ENCODE measurements around the gene STK4.

The STK4 gene

DNA sequence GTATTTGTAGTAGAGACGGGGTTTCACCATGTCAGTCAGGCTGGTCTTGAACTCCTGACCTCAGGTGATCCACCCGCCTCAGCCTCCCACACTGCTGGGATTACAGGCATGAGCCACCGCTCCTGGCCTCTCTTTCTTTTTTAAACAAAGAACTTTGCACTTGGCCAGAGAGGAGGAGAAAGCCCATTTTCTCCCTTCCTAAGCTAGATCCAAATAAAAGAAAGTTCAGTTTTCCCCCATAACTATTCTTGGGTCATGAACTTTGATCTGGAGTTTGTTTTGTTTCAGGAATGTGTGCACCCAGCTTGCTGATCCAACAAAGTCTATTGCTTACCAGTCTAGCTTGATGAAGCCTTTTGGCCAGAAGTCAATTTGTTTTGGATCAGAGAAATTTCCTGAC lies 111.2 kb downstream of the STK4 start:
- TF ChIP-seq TAF1 (IDR thresholded peaks at IDR 0.05; ENCODE audit: borderline replicate concordance, insufficient read depth, low read length) (no peak), FOXP2 (optimal IDR thresholded peaks at IDR 0.05; ENCODE audit: borderline replicate concordance, extremely low read depth, extremely low read length, insufficient read depth) (no peak), SIN3A (IDR thresholded peaks at IDR 0.05; ENCODE audit: borderline replicate concordance, insufficient read depth, low read length) (no peak), POLR2AphosphoS5 (IDR thresholded peaks at IDR 0.05; ENCODE audit: low read depth, low read length) (no peak)
- TF ChIP-seq, protein P1, sequence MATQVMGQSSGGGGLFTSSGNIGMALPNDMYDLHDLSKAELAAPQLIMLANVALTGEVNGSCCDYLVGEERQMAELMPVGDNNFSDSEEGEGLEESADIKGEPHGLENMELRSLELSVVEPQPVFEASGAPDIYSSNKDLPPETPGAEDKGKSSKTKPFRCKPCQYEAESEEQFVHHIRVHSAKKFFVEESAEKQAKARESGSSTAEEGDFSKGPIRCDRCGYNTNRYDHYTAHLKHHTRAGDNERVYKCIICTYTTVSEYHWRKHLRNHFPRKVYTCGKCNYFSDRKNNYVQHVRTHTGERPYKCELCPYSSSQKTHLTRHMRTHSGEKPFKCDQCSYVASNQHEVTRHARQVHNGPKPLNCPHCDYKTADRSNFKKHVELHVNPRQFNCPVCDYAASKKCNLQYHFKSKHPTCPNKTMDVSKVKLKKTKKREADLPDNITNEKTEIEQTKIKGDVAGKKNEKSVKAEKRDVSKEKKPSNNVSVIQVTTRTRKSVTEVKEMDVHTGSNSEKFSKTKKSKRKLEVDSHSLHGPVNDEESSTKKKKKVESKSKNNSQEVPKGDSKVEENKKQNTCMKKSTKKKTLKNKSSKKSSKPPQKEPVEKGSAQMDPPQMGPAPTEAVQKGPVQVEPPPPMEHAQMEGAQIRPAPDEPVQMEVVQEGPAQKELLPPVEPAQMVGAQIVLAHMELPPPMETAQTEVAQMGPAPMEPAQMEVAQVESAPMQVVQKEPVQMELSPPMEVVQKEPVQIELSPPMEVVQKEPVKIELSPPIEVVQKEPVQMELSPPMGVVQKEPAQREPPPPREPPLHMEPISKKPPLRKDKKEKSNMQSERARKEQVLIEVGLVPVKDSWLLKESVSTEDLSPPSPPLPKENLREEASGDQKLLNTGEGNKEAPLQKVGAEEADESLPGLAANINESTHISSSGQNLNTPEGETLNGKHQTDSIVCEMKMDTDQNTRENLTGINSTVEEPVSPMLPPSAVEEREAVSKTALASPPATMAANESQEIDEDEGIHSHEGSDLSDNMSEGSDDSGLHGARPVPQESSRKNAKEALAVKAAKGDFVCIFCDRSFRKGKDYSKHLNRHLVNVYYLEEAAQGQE (IDR thresholded peaks at IDR 0.05; ENCODE audit: insufficient read depth in 1 of 2, low read depth in 2 of 2, low read length in 2 of 2) = no peak

DNA sequence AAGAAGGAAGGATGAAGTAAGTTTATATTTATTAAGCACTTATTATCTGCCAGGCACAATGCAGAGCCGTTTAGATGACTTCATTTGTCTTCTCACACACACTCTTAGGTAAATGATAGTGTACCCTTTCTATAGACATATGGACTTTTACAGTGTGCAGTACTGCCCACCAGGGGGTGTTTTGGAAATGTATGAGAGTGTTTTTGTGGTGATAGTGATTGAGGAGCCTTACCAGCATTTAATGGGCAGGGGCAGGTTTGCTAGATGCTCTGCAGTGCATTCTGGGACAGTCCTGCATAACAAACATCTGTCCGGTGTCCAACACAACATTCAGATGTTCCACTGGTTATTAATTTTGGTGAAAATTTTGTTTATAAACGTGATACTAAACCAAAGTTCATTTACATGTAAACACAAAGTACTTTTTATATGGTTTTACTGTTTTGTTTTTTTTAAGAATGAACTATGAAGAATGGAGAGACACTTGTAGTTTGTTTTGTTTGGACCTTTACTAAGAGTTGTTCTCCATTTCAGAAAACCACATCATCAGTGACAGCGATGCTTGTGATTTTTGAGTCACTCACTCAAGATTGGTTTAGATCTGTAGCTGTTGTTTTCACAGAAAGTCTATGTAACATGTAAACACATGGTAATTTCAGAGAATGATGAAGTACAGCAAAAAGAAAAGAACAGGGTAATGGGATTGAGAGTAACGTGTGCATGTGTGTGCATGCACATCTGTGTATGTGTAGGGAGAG lies 114.7 kb downstream of the STK4 start:
- TF ChIP-seq TAF1 (IDR thresholded peaks at IDR 0.05; ENCODE audit: borderline replicate concordance, insufficient read depth, low read length) (no peak), POLR2AphosphoS5 (IDR thresholded peaks at IDR 0.05; ENCODE audit: low read depth, low read length) (no peak), SIN3A (IDR thresholded peaks at IDR 0.05; ENCODE audit: borderline replicate concordance, insufficient read depth, low read length) (no peak), FOXP2 (optimal IDR thresholded peaks at IDR 0.05; ENCODE audit: borderline replicate concordance, extremely low read depth, extremely low read length, insufficient read depth) (no peak)
- TF ChIP-seq, protein P1 (IDR thresholded peaks at IDR 0.05; ENCODE audit: insufficient read depth in 1 of 2, low read depth in 2 of 2, low read length in 2 of 2) = no peak

DNA sequence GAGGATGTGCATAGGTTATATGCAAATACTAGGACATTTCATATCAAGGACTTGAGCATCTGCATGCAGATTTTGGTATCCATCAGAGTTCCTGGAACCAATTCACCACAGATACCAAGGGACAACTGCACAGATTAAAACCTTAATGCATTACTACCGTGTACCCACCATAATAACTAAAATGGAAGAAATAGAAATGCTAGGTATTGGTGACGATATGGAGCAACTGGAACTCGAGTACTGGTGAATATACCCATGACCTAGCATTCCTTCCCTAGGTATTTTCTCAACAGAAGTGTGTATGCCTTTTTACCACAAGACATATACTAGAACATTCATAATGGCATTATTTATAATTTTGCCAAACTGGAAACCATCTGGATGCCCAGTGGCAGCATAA lies 116.2 kb downstream of the STK4 start:
- no peak for TF ChIP-seq SIN3A (IDR thresholded peaks at IDR 0.05; ENCODE audit: borderline replicate concordance, insufficient read depth, low read length)
- TF ChIP-seq, protein P1 (IDR thresholded peaks at IDR 0.05; ENCODE audit: insufficient read depth in 1 of 2, low read depth in 2 of 2, low read length in 2 of 2) = no peak

DNA sequence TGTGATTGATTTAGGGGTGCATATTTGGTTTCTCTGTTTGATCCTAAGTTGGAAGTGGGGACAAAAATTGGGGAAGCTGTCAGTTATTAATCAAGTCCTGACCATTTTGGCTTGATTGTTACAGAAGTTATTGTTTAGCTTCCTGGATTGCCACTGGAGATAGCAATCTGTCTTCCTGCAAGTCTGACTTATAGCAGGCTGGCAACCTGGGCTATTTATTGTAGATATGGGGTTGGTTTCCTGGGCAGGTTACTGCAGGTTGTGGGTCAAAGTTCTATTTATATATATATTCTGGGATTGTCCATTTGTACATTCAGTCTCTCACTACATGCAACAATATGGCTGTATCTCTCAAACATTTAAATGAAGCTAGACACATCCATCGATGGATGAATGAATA lies 116.8 kb downstream of the STK4 start:
- no peak for TF ChIP-seq SIN3A (IDR thresholded peaks at IDR 0.05; ENCODE audit: borderline replicate concordance, insufficient read depth, low read length)
- TF ChIP-seq FOXP2 (optimal IDR thresholded peaks at IDR 0.05; ENCODE audit: borderline replicate concordance, extremely low read depth, extremely low read length, insufficient read depth) = no peak
- TF ChIP-seq TAF1 (IDR thresholded peaks at IDR 0.05; ENCODE audit: borderline replicate concordance, insufficient read depth, low read length) = no peak
- TF ChIP-seq, protein P1 (IDR thresholded peaks at IDR 0.05; ENCODE audit: insufficient read depth in 1 of 2, low read depth in 2 of 2, low read length in 2 of 2) = no peak
- no peak for TF ChIP-seq POLR2AphosphoS5 (IDR thresholded peaks at IDR 0.05; ENCODE audit: low read depth, low read length)

DNA sequence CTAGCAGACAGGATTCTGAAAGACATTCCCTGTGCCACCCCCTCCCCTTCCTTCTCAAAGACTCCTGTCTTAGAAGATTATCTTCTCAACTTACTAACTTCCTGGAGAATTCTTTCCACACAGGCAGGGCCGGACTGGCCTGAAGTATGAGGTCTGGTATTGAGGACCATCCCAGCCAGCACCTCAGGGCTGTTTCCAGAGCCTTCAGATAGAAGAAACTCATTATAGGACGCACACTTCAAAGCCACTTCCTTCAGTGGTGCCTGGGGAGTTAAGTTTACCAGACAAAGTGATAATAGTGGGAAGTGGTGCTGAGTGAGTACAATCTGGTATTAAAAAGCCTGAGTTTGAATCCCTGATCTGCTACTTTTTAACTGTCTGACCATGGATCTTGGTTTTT lies 119.0 kb downstream of the STK4 start:
- TF ChIP-seq FOXP2 (optimal IDR thresholded peaks at IDR 0.05; ENCODE audit: borderline replicate concordance, extremely low read depth, extremely low read length, insufficient read depth) = no peak
- TF ChIP-seq POLR2AphosphoS5 (IDR thresholded peaks at IDR 0.05; ENCODE audit: low read depth, low read length) = no peak
- TF ChIP-seq, protein P1 (IDR thresholded peaks at IDR 0.05; ENCODE audit: insufficient read depth in 1 of 2, low read depth in 2 of 2, low read length in 2 of 2) = no peak
- no peak for TF ChIP-seq TAF1 (IDR thresholded peaks at IDR 0.05; ENCODE audit: borderline replicate concordance, insufficient read depth, low read length)
- no peak for TF ChIP-seq SIN3A (IDR thresholded peaks at IDR 0.05; ENCODE audit: borderline replicate concordance, insufficient read depth, low read length)
